Suppressor macrophage treated with lipopolysaccharide for 4 hours (primary cell): ENCODE data around the gene SLC66A1.
A peak's percentile ranks its signal among the peaks of the same experiment; 100 is the strongest.

Experiments used
- DNase-seq: peaks from one replicate; pipeline ENCODE4 v3.0.0-alpha.2; 2020

Gene SLC66A1

DNA sequence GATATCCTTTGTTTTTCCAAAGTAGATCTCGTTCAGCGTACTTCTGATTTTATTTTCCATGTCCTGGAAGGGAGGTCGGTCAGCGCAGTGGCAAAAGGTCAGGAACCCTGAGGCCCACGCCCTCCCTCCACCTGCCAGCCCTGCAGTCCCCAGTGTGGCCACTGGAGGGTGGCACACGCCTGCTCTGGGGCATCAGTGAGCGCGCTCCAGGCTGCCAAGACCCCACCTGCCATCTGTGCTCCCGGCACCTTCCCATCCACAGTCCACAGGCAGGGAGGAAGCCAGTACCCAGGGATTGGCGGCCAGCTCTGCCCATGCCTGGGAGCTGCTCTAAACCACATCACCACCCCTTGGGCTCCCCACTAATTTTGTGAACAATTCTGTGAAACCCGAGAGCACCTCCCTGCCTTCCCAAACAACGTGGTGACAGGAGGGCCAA is 32.3 kb downstream of the SLC66A1 start:
- DNase-seq = peak; percentile 27

DNA sequence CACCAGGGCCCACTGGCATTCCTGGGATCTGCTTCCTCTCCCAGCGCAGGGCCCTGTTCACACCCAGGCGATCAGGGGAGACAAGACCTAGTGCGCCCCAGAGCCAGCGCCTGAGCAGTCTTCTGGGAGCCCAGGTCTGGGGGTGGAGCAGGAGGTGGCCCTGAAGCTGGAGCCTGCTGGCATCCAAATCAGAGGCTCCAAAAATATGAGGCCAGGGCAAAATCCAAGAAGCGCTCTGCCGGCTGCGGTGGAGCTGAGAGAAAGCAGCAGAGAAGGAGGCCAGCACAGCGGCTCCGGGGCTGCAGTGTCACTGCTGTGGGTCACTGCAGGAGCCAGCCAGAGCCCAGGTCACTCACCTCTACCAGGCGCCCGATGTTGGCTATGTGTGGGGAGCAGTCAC is 32.7 kb downstream of the SLC66A1 start:
- DNase-seq = no peak

DNA sequence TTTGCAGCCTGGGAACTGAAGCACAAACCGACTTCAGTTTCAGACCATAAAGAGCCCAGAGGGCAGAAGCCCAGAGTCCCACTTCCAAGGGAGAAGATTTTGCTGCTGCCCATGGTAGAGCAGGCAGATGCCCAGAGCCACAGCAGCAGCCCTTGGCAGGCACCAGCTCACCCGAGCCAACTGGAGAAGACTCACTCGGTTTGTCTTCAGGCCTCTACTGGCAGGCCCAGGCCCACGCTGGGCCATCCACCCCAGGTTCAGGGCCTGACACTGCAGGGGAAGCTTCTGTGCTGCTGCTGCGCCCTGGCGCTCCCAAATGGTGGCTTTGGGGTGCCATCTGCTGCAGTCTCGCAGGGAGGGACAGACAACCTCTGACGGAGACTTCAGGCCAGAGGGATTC is 33.3 kb downstream of the SLC66A1 start:
- no peak for DNase-seq

DNA sequence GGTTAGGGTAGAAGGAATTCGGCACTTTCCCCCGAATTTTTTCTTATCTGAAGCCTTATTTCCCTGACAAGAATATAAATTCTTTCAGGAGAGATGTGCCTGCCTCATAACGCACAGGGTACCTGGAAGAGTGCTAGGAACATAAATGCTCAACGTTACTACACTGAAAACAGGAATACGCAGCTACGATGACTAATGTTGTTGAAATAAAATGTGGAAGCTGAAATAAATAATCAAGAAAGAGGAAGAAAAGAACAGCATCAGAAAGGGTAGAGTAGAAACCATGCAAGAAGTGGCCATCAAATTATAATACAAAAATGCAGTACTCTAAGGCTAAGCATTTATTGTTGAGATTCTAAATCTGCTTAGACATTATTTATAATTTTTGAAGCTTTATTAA is 33.9 kb downstream of the SLC66A1 start:
- peak; percentile 42 for DNase-seq

DNA sequence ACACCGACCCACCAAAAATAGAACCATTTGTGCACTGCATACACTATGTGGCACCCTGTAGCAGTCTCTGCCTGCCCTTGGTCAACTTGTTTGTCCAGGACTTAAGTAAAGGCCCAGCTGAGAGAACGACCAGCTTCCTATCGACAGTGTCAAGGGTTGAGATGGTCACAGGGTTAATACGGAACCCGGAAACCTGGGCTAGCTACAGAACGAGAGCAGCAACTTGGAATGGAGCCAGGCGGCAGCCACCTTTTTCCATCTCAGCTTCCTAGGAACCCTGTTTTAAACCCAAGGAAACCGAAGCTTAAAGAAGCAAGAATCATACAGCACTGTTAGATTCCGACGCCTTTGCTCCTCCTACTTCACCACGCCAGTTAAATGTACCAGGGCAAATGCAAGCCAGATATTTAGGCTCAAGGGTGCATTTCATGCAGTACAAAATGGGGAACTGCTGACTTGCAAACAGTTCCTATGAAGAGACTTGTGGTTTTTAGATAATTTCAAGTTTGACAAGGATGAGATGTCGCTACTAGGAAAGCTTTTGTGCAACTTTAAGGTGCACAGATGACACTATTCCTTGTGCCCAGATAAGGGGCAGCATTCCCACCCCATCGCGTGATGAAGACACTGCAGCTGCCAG is 35.5 kb downstream of the SLC66A1 start:
- peak; percentile 12 for DNase-seq

DNA sequence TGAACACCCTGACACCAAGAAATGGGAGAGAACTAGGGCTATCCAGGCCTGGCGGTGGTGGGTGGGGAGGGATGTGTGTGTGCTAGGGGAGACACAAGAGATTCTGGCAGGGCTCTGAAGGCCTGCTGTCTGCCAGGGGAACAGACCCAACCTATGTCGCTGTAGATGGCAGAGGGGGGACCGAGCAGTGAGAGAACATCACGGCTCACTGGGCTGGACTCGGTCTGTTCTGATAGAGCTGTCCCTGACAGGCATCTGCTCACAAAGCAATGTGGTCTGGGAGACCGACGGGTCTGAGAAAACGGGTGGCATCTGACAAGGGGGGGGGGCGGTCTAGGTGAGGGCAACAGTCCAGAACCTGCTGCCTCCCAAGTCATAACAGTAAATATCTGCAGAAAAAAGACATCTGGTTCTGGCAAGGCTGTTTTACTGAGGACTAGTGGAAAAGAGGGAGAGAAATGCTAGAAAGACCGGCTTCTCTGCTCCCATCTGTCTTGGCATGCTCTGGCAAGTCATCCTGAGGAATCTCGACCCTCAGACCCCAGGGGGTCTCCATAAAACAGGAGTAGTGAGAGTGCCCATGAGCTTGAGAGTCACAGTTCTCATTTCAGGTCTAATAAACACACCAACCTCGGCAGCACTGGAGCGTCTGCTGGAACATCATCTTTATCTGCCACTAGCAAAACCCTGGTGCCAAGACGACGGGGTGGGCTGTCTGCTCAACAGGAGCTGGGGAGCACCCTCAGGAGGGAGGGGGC is 36.5 kb downstream of the SLC66A1 start:
- DNase-seq = no peak

DNA sequence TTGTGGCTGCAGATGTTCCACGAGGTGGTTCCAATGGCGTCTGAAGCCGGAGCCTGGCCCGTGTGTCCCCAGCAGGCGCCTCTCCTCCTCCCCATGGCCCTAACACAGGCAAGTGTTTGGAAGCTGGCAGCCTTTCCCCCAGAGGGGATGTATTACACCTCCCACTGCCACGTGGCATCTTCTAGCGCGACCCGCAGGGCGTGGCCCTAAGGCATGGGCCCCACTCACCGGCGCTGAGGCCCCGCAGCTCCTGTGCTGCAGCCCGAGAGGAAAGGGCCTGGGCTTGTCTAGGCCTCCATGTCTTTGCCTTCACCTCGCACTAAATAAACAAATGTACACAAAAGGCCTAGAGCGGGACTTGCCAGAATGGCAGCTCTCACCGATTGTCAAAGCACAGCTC is 37.9 kb downstream of the SLC66A1 start:
- no peak for DNase-seq

DNA sequence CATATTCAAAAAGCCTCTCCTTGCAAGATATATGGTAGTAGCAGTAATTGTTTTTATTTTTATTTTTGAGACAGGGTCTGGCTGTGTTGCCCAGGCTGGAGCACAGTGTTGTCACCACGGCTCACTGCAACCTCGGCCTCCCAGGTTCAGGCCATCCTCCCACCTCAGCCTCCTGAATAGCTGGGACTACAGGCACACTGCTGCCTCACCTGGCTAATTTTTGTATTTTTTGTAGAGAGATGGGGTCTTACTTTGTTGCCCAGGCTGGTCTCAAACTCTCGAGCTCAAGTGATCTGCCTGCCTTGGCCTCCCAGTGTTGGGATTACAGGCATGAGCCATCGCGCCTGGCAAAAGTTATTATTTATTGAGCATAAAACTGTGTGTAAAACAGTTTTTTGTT is 38.4 kb downstream of the SLC66A1 start:
- no peak for DNase-seq

DNA sequence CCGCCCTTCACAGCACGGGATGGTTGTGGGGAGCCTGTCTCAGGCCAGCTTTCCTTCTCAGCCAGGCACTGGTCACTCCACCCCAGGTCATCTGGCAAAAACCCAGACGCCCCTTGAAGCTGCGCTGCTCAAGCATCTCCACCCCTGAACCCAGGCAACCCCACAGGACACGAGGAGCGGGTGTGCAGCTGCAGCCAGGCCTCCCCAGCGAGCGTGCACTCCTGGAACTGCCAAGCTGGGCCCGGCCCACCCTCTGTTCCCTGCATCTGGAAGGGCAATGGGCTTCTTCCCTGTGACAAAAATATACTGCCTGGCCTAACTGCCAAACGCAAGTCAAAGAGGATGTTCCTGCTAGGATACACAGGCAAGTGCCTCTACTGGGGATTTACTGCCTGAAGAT is 39.7 kb downstream of the SLC66A1 start:
- no peak for DNase-seq

DNA sequence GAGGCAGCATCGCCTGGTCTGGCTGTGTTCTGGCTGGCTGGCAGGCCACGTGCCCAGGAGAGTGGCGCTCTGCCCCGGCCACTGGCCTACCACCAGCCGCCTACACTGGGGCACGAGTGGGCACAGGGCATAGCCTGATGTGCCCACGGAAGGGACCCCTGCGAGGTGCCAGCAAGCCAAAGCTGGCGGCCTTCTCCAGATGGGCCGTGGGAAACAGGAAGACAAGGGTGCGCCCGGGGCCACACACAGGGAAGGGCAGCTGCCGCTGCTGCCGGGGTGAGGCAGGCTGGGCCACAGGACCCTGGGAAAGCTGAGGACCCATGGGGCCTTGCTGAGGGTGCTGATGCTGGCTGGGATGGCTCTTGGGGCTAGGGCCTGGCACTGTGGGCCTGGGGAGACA is 40.7 kb downstream of the SLC66A1 start:
- no peak for DNase-seq

DNA sequence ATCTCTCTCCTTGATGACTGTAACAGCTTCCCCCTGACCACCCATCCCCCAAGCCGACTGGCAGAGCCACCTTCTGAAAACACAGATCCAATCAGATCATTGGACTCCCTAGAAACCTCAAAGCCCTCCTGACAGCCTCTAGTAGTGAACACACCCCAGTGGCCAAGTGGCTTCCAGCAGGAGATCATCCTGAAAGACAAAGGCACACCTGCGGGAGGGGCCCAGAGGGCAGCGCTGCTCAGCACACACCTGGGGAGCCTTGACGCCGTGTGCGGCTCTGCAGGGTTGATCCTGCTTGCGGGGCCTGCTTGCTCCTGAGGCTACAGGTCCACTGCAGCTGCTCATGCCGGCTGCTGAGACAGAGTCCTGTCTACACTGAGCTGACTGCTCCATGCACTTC is 41.5 kb downstream of the SLC66A1 start:
- DNase-seq = no peak

DNA sequence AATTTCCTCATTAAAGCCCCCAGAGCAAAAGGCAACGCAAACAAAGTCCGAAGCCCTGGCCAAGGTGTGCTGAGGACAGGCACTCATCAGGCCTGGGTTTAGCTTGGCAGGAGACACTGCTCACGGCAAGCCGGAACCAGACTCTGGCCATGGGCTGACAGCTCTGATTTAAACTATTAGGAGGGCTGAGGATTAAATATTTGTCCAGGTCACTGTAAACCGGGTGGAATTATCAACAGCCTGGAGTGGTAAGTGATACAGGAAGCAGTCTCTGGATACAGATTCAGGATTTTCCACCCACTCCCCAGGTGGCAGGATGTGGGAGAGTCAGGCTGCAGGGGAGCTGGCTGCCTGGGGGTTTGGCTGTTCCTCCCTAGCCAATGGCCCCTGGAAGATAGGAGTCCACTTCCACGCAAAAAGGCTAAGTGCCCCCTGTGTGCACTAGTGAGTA is 42.4 kb downstream of the SLC66A1 start:
- DNase-seq = no peak

DNA sequence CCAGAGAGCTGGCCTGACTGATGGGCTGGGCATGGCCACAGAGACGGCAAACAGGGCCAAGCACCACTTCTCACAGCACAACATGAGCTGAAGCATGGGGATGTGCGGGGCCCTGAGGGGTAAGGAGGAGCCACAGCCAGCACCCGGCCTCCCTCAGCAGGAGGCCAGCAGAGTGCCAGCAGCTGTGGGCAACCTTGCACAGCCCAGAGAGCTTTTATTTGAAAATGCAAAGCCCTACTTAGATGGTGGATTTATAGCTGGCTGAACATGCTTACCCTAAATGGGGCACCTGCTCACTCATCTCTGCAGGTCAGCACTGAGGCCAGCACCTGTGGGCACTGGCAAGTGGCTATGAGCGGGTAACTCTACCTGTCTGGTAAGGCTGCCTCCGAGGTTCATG is 44.1 kb downstream of the SLC66A1 start:
- no peak for DNase-seq

DNA sequence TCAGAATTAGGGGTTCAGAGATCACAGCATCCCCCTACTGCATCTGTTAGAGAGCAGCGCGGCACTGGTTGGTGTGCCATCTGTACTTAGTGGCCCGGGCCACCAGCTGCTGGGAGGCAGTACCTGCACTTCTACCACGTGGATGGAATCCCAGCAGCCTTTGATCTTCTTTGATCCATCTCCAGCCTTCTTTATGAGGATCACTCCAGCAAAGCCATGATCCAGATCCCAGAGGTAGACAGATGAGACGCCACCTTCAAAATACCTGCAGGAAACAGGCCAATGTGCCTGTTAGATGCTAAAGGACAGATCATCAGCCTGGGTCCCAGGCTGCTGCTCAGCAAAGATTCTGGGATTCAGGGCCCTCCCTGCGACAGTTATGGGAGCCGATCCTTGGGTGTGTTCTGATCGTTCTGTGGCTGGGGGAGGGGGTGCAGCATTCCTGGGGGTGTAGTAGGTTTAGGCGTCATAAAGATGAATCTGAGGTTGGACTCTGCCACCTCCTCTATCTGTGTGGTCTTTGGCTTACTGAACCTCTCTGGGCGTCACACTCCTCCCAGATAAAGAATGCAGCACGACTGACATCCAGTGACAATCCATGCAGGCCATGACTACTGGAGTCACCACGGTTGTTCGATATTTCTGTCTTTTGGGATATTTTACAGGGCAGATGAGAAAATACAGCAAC is 45.3 kb downstream of the SLC66A1 start:
- DNase-seq = no peak

DNA sequence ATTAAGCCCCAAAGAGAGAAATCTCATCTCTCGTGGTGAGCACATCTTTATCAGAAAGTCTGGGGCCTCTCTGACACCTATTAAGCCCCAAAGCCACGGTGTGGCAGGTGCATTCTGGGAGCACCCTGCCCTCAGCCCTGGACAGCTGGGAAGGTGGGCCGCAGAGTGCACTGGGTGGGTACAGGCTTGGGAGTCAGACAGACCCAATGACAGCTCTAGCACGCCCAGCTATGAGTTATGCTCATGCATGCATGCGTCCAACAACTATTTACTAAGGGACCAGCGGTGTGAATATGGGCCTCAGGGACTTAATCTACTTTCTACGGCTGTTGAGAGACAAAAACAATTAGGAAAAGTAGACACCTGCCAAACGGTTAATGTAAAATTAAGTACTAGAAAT is 46.6 kb downstream of the SLC66A1 start:
- no peak for DNase-seq

DNA sequence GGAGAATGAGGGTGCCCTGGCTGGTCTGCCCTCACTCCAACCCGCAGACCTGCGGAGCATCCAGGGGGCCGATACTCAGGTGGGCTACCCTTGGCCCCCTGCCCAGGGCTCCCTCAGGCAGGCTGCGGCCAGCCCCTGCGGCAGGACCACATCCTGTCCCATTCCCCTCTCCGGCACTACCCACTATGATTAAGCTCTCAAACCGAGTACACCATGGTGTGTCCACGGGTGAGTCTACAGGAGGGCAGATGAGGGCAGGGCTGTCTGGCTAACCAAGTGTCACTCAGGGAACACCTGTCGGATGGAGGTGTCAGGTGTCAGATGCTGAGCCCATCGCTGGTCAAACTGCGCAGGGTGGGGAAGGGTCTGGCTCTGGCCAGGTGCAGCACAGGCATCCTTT is 47.2 kb downstream of the SLC66A1 start:
- DNase-seq = no peak

DNA sequence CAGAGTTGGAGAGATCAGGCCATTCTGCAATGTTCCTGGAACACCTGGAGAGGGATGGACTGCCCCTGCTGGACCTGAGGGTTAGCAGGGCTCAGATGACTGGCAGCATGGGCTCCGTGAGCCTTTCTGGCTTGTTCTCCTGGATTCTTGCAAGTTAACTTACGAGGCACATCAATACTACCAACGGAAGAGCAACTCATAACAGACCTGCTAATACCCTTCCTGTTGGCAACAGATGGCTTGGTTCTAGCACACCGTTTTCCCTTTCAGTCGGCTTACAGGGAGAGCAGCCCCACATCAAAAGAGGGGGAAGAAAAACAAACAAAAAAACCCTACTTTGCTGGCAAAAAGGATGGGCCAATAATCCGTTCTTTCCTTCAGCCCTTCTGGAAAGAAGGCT is 47.9 kb downstream of the SLC66A1 start:
- DNase-seq = no peak

DNA sequence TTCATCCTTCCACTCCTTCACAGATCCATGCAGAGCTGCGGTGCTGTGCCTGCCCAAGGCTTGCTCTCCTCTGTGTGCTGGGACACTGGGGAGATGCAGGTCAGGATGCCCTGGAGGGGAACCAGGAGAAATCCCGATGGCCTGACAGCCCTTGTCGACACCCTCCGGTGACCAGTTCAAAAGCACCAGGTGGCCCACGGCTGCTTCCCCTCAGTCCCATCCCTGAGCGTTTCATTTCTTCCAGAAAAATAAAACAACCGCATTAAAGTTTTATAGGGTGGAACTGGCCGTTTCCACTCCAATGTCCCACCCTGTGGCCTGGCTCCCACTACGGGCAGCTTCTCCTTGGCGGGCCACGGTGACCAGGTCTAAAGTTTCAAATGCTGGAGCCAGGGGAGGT is 48.3 kb downstream of the SLC66A1 start:
- DNase-seq = no peak

DNA sequence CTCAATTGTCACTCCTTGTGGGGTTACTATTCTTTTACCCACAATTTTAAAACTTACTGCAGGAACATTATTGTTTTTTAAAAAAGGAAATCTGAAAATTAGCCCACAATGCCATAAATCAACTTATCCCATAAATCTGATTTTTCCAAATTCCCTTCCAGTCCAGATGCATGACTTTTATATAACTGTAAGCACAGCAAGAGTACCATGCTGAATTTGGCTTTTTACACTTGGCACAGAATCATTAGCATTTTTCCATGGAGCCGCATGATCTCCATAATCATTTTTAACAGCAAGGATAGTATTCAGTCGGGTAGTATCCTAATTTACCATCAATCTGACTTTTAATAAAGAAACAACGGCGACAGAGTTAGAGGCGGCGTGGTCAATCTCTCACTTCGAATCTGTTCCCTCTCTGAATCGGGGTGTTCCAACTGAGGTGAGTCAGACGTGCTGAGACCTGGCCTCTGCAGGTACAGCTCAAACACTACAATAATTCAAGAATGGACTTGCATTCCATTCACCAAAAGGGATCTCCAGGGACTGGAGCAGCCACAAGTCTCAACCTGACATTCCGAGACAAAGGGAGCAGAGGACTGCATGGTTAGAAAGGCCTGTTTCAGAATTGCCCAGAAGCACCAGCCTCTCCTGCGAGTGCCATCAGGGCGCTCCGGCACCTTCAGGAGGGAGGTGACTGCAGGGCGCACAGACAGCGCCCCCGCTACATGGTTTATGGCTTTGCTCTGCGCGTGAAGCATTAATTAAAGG is 48.9 kb downstream of the SLC66A1 start:
- no peak for DNase-seq

DNA sequence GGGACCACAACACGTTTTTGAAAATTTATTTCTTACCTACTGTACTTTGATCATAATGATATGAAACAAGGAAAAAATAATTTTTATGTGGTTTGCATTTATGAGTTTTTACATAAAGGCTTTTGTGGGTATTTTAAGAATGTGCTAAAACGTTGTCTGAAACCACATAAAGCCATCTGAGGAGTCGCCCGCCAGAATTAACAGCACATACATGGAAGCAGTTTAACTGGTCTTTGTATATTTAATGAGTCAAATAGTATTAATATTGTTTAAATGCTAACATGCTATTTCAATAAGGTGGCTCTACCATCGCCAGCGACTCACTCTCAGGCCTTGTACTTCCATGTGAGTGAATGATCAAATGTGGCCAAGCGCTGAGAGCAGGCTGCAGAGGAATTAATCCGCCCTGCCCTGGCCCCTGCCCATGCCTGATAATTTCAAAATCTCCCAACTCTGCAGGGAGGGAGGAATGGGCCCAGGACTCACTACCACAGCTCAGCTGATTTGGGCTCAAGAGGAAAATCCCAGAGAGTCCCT is 49.6 kb downstream of the SLC66A1 start:
- no peak for DNase-seq

DNA sequence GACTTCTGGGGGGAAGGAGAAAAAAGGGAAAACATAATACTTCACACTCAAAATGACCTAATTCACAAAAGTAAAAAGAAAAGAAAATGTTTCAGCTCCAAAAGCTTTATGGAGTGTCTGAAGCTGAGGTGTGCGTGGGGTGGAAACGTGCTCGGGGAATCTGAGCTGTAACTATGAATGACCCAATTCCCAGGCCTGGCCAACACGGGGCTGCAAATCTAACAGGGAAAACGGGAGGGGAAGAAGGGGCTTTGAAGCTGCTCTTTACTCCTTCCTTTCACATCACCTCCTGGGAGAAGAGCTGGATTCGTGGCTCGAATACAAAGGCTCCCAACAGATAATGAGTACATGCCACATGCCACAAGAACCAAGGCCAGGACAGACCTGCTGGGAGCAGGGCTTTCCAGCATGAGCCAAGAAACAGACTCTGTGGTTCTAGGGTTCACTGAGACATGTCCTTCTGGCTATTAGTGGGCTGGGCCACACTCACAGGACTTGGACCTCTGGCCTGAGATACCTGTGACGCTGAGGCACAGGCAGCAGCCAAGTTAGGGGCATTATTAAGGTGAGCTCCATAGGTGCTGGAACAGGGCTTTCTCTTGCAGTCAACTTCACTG is 51.5 kb downstream of the SLC66A1 start:
- DNase-seq = no peak

DNA sequence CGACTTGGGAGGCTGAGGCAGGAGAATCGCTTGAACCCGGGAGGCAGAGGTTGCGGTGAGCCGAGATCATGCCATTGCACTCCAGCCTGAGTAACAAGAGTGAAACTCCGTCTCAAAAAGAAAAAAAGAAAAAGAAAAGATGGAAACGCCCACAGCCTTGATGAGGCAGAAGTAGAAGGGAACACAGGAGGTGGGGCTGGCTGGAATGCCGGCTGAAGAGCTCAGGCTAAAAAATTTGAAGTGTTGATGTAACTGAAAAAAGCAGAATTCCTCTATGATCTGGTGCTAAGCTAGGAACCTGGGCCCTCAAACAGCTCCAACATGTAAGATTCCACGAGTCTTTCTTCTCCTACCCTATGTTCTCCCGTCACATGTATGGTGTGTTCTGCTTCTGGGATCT is 53.6 kb downstream of the SLC66A1 start:
- no peak for DNase-seq
